Activated CD8-positive, alpha-beta memory T cell treated with anti-CD3 and anti-CD28 coated beads, Interleukin-2, amount 50 U/mL, for 1 hour (primary cell): ENCODE measurements around the gene FAM89B.

Source experiments
- DNase-seq: peaks from one replicate; pipeline ENCODE4 v3.0.0-alpha.2; 2020; ENCODE audit errors: extremely low read depth

FAM89B gene

DNA sequence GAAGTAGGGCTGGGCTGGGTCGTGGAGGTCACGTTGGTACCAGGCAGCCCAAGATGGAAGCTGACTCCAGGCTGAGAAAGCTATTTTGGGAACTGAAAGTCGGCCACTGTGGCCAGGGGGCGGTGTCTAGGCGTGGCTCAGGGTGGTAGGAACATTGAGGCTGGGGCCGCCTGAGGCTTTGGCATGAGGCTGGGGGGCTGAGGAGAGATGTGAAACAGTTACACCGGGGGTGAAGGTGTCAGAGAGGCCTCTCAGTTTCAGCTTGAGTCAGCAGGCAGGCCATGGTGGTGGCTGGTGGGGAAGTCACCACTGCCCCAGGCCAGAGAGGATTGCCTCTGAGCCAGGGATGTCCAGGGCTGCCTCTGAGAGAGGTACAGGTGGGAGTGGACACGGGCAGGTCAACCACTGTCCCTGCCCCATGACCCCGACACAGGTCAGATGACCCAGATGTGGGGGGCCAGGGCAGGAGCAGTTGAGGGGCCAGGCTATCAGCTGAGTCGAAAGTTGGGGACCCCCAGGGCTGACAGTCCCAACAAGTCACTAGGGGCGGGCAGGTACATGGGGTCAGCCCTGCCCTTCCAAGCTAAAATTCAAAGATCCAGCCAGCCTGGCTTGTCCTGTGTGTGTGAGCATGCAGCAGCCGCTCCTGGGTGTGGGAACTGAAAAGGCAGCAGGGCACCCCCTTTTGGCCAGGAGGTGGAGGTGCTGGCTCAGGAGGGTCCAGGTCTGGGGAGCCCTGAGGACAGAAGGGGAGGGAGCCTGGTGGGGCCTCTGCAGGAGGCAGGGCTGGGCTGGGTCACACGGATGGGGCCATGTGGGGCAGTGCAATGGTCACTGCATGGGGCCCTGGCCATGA is 16.1 kb downstream of the FAM89B start:
- peak; percentile 62 for DNase-seq

DNA sequence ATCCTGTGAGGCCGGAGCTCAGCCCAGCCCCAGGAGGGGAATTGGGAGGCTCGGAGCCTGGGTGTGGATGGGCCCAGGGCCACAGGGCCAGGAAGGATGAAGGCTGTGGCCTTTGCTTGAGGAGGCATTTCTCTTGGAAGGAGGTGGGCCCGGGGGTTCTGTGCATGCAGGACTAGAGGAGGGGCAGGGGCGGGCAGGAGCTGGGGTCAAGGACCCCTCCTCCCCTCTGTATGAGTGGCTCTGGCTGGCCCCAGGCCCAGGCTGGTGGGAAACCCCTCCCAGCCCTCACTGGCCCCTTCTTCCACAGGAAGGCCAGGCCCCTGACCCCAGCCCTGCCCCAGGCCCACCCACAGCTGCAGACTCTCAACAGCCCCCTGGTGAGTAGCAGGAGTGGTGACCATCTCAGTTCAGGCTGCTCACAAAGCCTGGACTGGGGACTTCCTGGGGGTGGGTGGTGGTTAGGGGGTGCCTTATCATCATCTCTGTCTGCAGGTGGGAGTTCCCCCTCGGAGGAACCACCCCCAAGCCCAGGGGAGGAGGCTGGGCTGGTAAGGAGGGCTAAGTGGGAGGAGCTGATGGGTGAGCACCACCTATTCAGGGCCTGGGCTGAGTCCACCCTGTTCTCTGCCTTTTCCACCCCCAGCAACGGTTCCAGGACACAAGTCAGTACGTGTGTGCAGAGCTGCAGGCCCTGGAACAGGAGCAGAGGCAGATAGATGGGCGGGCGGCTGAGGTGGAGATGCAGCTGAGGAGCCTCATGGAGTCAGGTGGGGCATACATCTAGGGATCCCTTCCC is 17.3 kb downstream of the FAM89B start:
- no peak for DNase-seq

- no peak for DNase-seq
These were observed 18.0 kb downstream of the FAM89B start for GRCh38 chr11:65590240-65590738.

GRCh38 chr11:65591939-65592857 is 19.9 kb downstream of the FAM89B start:
- DNase-seq: no peak

DNA sequence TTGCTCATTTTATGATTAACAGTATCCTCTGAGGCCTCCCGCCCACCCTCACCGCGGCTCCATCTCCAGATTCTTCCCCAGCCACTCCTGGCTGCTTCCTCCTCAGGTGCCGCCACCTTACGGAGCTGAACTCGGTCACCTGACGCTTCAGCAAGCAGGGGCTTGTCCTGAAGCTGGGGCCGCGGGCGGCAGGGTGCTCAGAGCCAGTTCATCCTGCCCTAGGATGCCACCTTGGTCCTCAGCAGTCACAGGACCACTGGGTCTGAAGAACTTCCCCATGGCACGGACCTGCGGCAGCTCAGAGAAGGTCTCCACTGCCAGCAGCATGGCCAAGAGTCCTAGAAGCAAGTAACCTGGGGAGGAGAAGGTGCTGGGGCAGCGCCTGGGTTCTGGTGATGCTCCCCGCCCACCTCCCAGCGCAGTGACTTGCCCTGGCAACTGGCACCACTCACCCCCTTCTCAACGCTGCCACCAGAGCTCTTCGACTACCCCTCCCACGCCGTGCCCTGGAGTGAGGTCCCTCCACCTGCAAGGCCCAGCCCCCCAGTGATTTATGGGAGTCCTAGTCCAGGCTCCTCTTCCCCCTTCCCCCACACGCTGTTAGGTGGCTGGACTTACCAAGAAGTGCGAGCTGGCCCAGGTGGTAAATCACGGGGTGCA is 20.6 kb downstream of the FAM89B start:
- no peak for DNase-seq

DNA sequence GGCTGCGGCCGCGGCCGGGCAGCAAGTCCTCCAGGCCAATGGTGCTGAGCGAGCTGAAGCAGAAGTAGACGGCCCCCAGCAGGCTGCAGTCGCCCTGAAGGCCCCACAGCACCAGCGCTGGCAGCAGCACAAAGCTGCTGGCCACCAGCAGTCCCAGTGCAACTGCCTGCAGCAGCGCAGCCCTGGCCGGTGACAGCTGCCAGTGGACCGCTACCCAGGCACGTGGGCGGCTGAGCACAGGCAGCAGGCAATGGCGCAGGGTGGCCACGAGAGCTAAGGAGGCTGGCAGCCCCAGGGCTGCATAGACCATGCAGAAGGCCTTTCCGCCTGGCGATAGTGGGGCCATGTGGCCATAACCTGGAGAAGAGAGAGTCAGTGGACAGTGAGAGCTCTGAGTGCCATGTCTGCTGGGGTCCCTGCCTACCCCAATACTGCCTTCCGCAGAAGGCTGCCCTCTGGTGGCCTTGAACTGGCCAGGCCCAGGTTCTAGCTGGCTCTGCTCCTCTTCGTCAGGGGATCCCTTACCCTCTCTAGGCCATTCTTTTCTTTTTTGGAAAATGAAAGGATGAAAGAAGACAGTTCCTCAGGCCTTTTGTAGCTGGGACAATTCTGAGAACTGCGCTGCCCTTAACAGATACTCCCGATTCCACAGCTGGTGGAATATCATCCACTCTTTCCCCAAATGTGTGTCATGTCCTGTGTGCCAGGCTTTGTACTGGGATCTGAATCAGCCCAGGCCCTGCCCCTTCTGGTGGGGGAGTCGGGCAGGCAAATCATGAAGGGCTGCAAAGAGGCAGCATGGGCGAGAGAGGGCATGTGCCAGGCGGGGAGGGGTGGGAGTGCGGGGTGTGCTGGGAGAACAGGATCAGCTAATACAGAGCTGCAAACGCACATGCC is 21.4 kb downstream of the FAM89B start:
- no peak for DNase-seq

GRCh38 chr11:65595131-65595530 is 22.8 kb downstream of the FAM89B start:
- DNase-seq: no peak

- no peak for DNase-seq
These were observed 23.4 kb downstream of the FAM89B start, which contains the start of gene KCNK7 for GRCh38 chr11:65595543-65596281. Gene KCNK7 (minus strand): TSS chr11:65595800. CDS start chr11:65595772, 28 bp downstream.

DNA sequence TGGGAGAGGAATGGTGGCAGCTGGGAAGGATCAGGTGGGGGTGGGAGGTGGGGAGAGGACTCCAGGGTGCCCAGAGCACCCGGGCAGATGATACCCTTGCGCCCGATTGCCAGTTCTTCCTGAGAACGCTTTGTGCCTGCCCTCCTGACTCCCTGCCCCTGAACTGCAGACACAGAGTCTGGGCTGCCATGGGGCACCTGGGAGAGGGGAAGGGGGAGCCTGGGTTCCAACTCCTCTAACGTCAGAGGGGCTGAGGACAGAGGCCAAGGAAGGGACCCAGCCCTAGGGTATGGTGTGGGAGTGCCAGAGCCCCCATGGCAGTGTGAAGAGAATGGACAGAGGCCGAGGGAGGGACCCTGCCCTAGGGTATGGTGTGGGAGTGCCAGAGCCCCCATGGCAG is 24.2 kb downstream of the FAM89B start:
- DNase-seq: no peak

DNA sequence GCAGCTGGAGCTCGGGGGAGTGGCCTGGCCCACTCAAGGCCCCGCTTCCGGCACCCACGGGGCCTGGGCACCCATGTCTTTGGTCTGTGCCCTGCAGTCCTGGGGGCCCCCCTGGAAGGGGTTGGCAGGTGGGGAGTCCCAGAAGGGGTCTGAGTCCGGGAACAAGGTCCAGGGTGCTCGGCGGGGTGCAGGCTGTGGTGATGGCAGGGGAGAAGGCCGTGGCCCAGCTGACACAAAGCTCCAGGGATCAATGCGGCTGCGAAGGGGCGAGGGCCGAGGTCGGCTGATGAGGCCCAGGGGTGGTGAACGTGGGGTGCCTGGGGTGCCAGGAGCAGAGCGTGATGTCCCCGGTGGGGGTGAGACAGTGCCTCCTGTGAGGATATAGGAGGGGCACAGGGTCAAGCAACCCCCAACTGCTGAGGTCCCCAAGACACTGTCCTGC is 25.9 kb downstream of the FAM89B start:
- DNase-seq: no peak

GRCh38 chr11:65599216-65599954 is 27.0 kb downstream of the FAM89B start:
- no peak for DNase-seq

- DNase-seq: no peak
These were observed 27.6 kb downstream of the FAM89B start for GRCh38 chr11:65599955-65600246.

DNA sequence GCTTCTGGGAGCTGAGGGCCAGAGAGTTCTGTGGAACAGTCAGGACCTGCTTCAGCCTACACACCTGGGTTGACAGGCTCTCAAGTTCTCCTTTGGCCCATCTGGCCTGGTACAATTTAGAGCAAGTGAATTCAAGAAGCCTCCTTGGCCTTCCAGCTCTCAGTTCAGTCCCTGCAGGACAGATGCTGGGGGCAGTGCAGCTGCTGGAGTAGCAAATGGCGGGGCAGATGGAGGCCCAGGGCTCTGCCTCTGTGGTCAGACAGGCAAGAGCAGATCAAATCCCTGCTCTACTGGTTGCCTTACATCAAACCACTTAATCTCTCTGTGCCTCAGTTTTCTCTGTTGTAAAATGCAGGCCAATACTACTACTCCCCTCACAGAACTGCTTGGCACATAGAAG is 31.9 kb downstream of the FAM89B start:
- DNase-seq: no peak

DNA sequence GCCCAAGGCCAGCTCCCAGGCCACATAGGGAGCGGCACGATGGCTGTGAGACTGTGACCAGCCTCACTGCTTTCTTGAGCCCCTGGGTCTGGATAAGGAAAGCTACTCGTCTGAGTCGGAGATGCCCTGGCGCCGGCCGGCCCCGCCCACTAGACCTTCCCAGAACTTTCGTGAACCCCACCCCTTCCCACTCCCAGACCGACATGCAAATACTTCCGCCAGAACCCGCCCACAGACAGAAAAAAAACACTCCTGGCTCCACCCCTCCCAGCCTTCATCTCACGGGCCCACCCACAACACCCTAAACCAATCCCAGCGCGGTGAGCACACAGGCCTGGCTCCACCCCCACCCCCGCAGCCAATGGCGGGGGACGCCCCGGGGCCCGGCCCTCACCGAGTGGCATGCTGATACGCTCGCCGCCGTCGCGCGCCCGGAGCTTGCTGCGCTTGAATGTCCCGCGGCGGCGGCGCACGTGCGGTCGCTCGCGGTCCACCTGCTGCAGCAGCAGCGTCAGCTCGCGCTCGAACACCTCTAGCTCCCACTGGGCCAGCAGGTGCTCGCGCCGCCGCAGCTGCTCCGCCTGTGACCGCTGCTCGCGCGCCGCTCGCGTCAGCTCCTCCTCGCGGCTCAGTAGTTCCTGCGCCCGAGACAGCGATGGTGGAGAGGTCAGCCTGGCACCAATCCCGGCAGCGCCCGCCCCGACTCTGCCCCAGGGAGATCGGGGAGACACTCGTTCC is 34.7 kb downstream of the FAM89B start:
- no peak for DNase-seq

DNA sequence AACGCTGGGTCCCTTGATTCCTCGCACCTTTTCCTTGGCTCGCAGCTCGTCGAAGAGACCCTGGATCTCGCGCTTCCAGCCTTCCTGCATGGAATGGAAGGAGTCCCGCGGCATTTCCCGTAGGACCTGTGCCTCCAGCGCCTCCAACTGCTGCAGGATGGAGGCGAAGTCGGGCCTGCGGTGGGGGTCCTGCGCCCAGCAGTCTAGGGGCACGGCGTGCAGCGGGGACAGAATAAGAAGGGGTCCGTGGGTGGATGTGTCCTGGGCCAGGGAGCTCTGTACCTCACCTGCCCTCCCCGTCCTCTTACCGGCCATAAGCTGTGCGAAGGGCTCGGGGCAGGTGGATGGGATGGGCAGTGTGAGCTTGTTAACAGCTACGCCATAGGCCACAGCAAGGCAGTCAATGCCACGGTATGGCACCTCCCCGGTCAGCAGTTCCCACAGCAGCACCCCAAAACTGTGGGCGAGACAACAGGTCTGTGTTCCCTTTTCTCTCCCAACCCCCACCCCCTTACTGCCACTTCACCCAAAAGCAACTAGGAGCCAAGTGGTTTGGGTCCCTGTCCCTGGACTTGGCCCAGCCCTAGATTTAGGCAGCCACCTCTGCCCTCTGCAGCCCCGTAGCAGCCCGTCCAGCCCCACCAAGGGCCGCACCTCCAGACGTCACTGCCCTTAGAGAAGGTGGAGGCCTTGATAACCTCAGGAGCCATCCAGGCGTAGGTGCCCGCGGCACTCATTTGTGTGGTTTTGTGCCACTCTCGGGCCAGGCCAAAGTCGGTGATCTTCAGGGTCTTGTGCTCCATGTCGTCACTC is 35.5 kb downstream of the FAM89B start:
- DNase-seq: no peak

DNA sequence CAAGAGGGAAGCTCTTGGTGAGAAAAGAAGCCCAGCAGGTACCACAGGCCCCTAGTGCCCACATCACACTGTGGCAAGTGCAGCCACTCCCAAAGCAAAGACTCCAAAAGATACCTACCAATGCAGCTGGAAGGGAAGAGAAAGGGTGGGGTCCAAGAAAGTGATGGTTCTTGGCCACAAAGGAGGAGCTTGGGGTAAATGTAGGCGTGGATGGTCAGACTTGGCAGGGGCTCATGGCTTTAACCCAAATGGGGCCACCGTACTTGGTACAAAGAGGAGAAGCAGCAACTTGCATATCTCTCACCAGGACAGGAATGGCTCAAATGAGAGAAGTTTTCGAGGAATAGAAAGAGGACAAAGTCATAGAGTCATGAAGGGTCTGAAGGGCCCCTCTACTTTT is 36.9 kb downstream of the FAM89B start:
- DNase-seq: no peak

GRCh38 chr11:65609665-65610064 is 37.3 kb downstream of the FAM89B start:
- no peak for DNase-seq
